WTC11 (cell line): ENCODE measurements around the gene CACHD1. TPM values are rescaled to one million over a fixed set of nuclear protein-coding genes. Genes with fewer than 3 reads are reported as not detected.

Experiments
- ATAC-seq: fragments of 200-7000 bp; cut with Tn5 transposase; 2 replicates; pipeline ENCODE4 v1.10.0; 2021; ENCODE audit warnings: mild to moderate bottlenecking, moderate library complexity
- CTCF ChIA-PET: fragments of 300-600 bp; sonication (Branson Sonifier 250); formaldehyde crosslinking; loops from one replicate; lab custom pipeline; 2021; ENCODE audit warnings: antibody characterized with exemption; lab: Charles Lee
- POLR2A ChIA-PET: fragments of 350-600 bp; sonication (Branson Sonifier 250); formaldehyde crosslinking; loops from one replicate; lab custom pipeline; 2021; ENCODE audit warnings: antibody characterized with exemption; lab: Charles Lee
- DNase-seq: peaks from one replicate; pipeline ENCODE4 v3.0.0; 2021; ENCODE audit warnings: low spot score
- H3K27ac Mint-ChIP-seq: 2 replicates; pipeline ENCODE4 v1.8.0; 2021; ENCODE audit warnings: mixed read lengths
- H3K27me3 Mint-ChIP-seq: 2 replicates; pipeline ENCODE4 v1.8.0; 2021; ENCODE audit warnings: low read depth, mild to moderate bottlenecking, moderate library complexity, mixed read lengths
- H3K36me3 Mint-ChIP-seq: 2 replicates; pipeline ENCODE4 v1.8.0; 2021; ENCODE audit warnings: mixed read lengths
- H3K4me1 Mint-ChIP-seq: 2 replicates; pipeline ENCODE4 v1.8.0; 2022; ENCODE audit warnings: mixed read lengths
- H3K4me3 Mint-ChIP-seq: 2 replicates; pipeline ENCODE4 v1.8.0; 2021; ENCODE audit warnings: mild to moderate bottlenecking, moderate library complexity, mixed read lengths
- H3K9me3 Mint-ChIP-seq: 2 replicates; pipeline ENCODE4 v1.8.0; 2021; ENCODE audit warnings: mixed read lengths
- E2F5 ChIP-seq: sonication (generic); formaldehyde crosslinking; IDR thresholded peaks from 2 replicates; pipeline ENCODE4 v1.8.1; 2022; ENCODE audit warnings: mild to moderate bottlenecking, moderate library complexity, missing genetic modification reagents
- FOXP1 ChIP-seq: sonication (generic); formaldehyde crosslinking; IDR thresholded peaks from 2 replicates; pipeline ENCODE4 v1.8.0; 2022; ENCODE audit warnings: missing genetic modification reagents, mild to moderate bottlenecking, moderate library complexity, borderline replicate concordance
- GABPB1 ChIP-seq: sonication (generic); formaldehyde crosslinking; IDR thresholded peaks from 2 replicates; pipeline ENCODE4 v1.8.1; 2023; ENCODE audit warnings: mild to moderate bottlenecking, missing genetic modification reagents
- GRHL2 ChIP-seq: fragments of 250-450 bp; sonication (Bioruptor Pico); IDR thresholded peaks from 2 replicates; pipeline ENCODE4 v1.8.0; 2022; ENCODE audit warnings: mild to moderate bottlenecking, moderate library complexity; ENCODE audit not compliant: insufficient replicate concordance, severe bottlenecking
- IRF2 ChIP-seq: sonication (generic); formaldehyde crosslinking; IDR thresholded peaks from 2 replicates; pipeline ENCODE4 v1.8.0; 2022; ENCODE audit warnings: low read depth, missing genetic modification reagents, borderline replicate concordance
- NFE2L1 ChIP-seq: sonication (generic); formaldehyde crosslinking; IDR thresholded peaks from 2 replicates; pipeline ENCODE4 v1.8.1; 2023; ENCODE audit warnings: missing genetic modification reagents
- OVOL2 ChIP-seq: fragments of 250-450 bp; sonication (Bioruptor Pico); IDR thresholded peaks from 2 replicates; pipeline ENCODE4 v1.9.0; 2021; ENCODE audit warnings: mild to moderate bottlenecking, borderline replicate concordance
- TEAD1 ChIP-seq: sonication (generic); formaldehyde crosslinking; IDR thresholded peaks from 2 replicates; pipeline ENCODE4 v1.8.0; 2022; ENCODE audit warnings: mild to moderate bottlenecking, missing genetic modification reagents
- ZBTB21 ChIP-seq: sonication (generic); formaldehyde crosslinking; IDR thresholded peaks from 2 replicates; pipeline ENCODE4 v1.8.1; 2023; ENCODE audit warnings: mild to moderate bottlenecking, missing genetic modification reagents, borderline replicate concordance
- ZNF121 ChIP-seq: sonication (generic); formaldehyde crosslinking; IDR thresholded peaks from 2 replicates; pipeline ENCODE4 v1.8.0; 2023; ENCODE audit warnings: missing genetic modification reagents
- ZNF232 ChIP-seq: sonication (generic); formaldehyde crosslinking; IDR thresholded peaks from 2 replicates; pipeline ENCODE4 v1.8.0; 2022; ENCODE audit warnings: mild to moderate bottlenecking, missing genetic modification reagents
- ZNF263 ChIP-seq: sonication (generic); formaldehyde crosslinking; IDR thresholded peaks from 2 replicates; pipeline ENCODE4 v1.8.1; 2022; ENCODE audit warnings: low read depth, mild to moderate bottlenecking, moderate library complexity, missing genetic modification reagents
- ZNF281 ChIP-seq: sonication (generic); formaldehyde crosslinking; IDR thresholded peaks from 2 replicates; pipeline ENCODE4 v1.8.0; 2023; ENCODE audit warnings: mild to moderate bottlenecking, missing genetic modification reagents
- ZNF396 ChIP-seq: fragments of 250-450 bp; sonication (Bioruptor Pico); IDR thresholded peaks from 2 replicates; pipeline ENCODE4 v1.8.0; 2021; ENCODE audit warnings: mild to moderate bottlenecking, moderate library complexity, borderline replicate concordance
- ZSCAN18 ChIP-seq: fragments of 250-450 bp; sonication (Bioruptor Pico); IDR thresholded peaks from 2 replicates; pipeline ENCODE4 v2.1.2; 2022; ENCODE audit warnings: mild to moderate bottlenecking, moderate library complexity
- total RNA-seq: library from RNA; stranded (reverse); gene quantifications from 3 replicates; pipeline ENCODE4 v1.2.3, GENCODE V29; 2021

CACHD1 gene
- total RNA-seq, 1 experiment from 2014 or later: 26.3 TPM

DNA sequence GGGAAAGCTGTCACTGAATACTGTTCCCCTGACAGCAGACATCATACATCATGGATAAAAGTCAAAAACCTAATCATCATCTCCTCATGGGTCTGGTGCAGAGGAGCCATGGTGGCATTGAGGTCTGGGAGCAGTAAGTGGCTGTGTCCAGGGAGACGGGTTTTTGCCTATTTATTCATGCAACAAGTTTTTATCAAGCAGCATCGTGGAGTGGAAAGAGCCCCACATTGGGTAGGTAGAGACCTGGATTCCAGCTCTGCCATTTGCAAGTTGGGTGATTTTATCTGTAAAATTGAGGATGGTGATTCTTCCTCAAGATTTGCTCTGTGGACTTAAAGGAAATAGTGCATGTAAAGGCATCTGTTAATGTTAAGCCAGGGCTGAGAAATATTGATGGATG lies 4.2 kb downstream of the CACHD1 start:
- H3K4me3 Mint-ChIP-seq: peak overlapping the region; percentile 95
- TF ChIP-seq ZNF121 (CRISPR knock-in tag): no peak
- no peak for TF ChIP-seq FOXP1
- no peak for TF ChIP-seq ZNF232 (CRISPR knock-in tag)
- TF ChIP-seq GABPB1 (CRISPR knock-in tag): no peak
- no peak for TF ChIP-seq ZBTB21 (CRISPR knock-in tag)
- TF ChIP-seq NFE2L1 (CRISPR knock-in tag): no peak
- TF ChIP-seq TEAD1 (CRISPR knock-in tag): no peak
- TF ChIP-seq ZNF263 (CRISPR knock-in tag): no peak
- TF ChIP-seq, all 79 proteins: peak for 0
- no peaks in the 10 kb centered on the region for H3K9me3 Mint-ChIP-seq
- CTCF ChIA-PET: no interaction called here
- ATAC-seq (no peak), DNase-seq (no peak)
- POLR2A ChIA-PET: interaction anchor here (1.1 kb wide), 1 partner anchor 77 kb away, joined by 4 read pairs; no protein-coding TSS in a partner anchor
- H3K27me3 Mint-ChIP-seq: peaks cover 4% of the 10 kb centered on the region; the same call in 1 of the 2 replicates
- peaks cover 57% of the 10 kb centered on the region for H3K4me1 Mint-ChIP-seq
- H3K27ac Mint-ChIP-seq: peak overlapping the region; percentile 26; the same call in 1 of the 2 replicates
- H3K36me3 Mint-ChIP-seq: peaks cover 2% of the 10 kb centered on the region; the same call in 1 of the 2 replicates

DNA sequence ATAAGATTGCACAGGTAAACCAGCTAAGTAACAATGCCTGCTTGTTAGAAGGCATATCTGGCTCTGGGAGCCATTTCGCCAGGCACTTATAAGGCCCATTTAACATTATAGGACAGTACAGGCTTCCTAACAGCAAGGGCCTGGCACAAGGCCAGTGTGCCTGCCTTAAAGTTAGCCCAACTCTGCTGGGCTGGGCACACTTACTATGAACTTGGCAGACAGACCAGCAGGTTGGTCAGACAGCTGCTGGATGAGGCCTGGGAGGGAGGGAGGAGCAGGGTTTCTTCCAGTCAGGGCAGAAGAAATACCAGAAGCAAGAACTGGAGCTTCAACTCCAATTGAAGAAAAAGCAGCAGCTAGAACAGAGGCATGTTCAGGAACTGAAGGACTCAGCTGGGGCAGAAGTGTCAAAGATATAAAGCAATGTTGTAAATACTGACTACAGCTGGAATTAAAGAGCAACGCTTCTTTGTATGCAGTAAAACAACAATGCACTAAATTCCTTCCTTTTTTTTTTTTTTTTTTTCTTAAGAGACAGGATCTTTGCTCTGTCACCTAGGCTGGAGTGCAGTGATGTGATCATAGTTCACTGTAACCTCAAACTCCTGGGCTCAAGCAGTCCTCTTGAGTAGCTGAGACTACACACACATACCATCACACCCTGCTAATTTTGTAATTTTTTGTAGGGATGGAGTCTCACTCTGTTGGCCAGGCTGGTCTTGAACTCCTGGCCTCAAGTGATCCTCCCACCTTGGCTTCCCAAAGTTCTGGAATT lies 4.9 kb downstream of the CACHD1 start:
- H3K9me3 Mint-ChIP-seq: no peaks in the 10 kb centered on the region
- POLR2A ChIA-PET: interaction anchor here (1.1 kb wide), 1 partner anchor 78 kb away, joined by 4 read pairs; no protein-coding TSS in a partner anchor
- CTCF ChIA-PET: no interaction called here
- H3K27ac Mint-ChIP-seq: 0 out of 2 replicates have a peak overlapping the region, but pooled peaks have one; percentile 26
- peak overlapping the region; percentile 95 for H3K4me3 Mint-ChIP-seq
- DNase-seq (no peak), ATAC-seq (no peak)
- peaks cover 2% of the 10 kb centered on the region; the same call in 1 of the 2 replicates for H3K36me3 Mint-ChIP-seq
- peaks cover 58% of the 10 kb centered on the region for H3K4me1 Mint-ChIP-seq
- no peaks in the 10 kb centered on the region for H3K27me3 Mint-ChIP-seq
- TF ChIP-seq E2F5 (no peak), GRHL2 (no peak)

GRCh38 chr1:64476251-64476952 lies 6.5 kb downstream of the CACHD1 start:
- POLR2A ChIA-PET: no interaction called here

More at GRCh38 chr1:64476251-64476952, 6.5 kb downstream of the CACHD1 start:
- peak overlapping the region; percentile 5; the same call in 1 of the 2 replicates for H3K27ac Mint-ChIP-seq
- TF ChIP-seq OVOL2 (CRISPR knock-in tag) (no peak), IRF2 (CRISPR knock-in tag) (no peak), ZSCAN18 (no peak), ZNF281 (CRISPR knock-in tag) (no peak), GABPB1 (CRISPR knock-in tag) (no peak), ZNF396 (no peak)
- TF ChIP-seq, all 79 proteins: peak for 0
- no peaks in the 10 kb centered on the region for H3K27me3 Mint-ChIP-seq
- no peak for DNase-seq
- CTCF ChIA-PET: no interaction called here
- H3K9me3 Mint-ChIP-seq: no peaks in the 10 kb centered on the region
- H3K4me3 Mint-ChIP-seq: no peak overlapping the region
- no peak for ATAC-seq
- H3K36me3 Mint-ChIP-seq: peaks cover 2% of the 10 kb centered on the region; the same call in 1 of the 2 replicates
- peaks cover 72% of the 10 kb centered on the region for H3K4me1 Mint-ChIP-seq
